MM.1S (cell line): Measurements from ENCODE around the gene PHPT1.
"Not testable (repeated sequence)": the region's sequence is repeated elsewhere in the genome, so short reads cannot be mapped to it uniquely, and the experiment has no call there.

Experiments
- CTCF ChIP-seq: fragments of 300-600 bp; sonication (generic); IDR thresholded peaks from 2 replicates; pipeline ENCODE4 v1.5.1; 2016; ENCODE audit warnings: antibody characterized with exemption, low read length, mixed read lengths
- EZH2 ChIP-seq: fragments of 300-600 bp; sonication (generic); optimal IDR thresholded peaks from 2 replicates; pipeline ENCODE3; 2017; ENCODE audit warnings: low read depth, mild to moderate bottlenecking, antibody characterized with exemption, low read length, mixed read lengths

GRCh38 chr9:136882947-136883283 lies 33.7 kb downstream of the PHPT1 start:
- not testable (repeated sequence) for TF ChIP-seq EZH2, CTCF
